SU-DHL-6 (cell line): Measurements from ENCODE around the gene GSDMA.

Experiments
- EZH2phosphoT487 ChIP-seq: fragments of 200-600 bp; sonication (generic), shearing (Covaris generic); conservative IDR thresholded peaks from 2 replicates; pipeline ENCODE4 v1.6.1; 2018; ENCODE audit warnings: mild to moderate bottlenecking, antibody characterized with exemption, low read length, moderate library complexity, mixed read lengths
- TF ChIP-seq, protein P1 (sequence below): fragments of 200-600 bp; sonication (generic); IDR thresholded peaks from one replicate; pipeline ENCODE4 v1.5.1; 2017; ENCODE audit warnings: antibody characterized with exemption, mild to moderate bottlenecking, low read length, moderate library complexity; ENCODE audit not compliant: insufficient read depth, poor library complexity, severe bottlenecking

GRCh38 chr17:39926135-39926587 lies 36.6 kb upstream of the GSDMA start:
- no peak for TF ChIP-seq EZH2phosphoT487
- TF ChIP-seq, protein P1, sequence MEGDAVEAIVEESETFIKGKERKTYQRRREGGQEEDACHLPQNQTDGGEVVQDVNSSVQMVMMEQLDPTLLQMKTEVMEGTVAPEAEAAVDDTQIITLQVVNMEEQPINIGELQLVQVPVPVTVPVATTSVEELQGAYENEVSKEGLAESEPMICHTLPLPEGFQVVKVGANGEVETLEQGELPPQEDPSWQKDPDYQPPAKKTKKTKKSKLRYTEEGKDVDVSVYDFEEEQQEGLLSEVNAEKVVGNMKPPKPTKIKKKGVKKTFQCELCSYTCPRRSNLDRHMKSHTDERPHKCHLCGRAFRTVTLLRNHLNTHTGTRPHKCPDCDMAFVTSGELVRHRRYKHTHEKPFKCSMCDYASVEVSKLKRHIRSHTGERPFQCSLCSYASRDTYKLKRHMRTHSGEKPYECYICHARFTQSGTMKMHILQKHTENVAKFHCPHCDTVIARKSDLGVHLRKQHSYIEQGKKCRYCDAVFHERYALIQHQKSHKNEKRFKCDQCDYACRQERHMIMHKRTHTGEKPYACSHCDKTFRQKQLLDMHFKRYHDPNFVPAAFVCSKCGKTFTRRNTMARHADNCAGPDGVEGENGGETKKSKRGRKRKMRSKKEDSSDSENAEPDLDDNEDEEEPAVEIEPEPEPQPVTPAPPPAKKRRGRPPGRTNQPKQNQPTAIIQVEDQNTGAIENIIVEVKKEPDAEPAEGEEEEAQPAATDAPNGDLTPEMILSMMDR = no peak
